ENCODE measurements around the gene KBTBD6.

The KBTBD6 gene

DNA sequence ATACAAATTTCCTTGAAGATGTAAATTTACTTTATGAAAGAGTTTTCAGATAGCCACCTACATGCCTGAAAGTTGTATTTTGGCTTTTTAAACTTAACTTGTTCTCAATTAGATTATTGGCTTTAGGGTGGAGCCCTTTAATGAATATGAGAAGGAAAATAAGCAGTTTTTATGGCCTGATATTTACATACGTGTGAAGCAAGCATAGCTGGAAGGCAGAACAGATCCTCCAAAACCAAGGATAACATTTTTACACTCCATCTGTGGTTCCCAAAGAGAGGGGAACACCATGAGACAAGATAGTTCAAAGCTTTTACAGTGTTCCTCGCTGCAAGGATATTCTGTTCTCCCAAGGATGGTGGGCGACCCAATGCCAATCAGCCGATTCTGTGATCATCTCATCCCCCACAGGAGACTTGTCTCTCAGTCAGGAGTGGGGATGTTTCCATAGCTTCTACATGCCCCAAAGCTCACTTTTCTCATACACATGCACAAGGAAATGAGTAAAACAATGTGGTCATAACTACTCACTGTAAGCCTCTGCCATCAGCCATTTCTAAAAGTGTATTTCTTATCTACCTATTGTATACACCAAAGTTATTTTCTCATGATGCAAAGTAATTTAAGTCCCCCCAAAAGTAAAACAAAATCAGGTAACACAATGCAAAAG lies 24.6 kb upstream of the KBTBD6 start:
- Histone ChIP-seq H3K27ac (replicated peaks; ENCODE audit: low read length) (no peak overlapping the region), H2BK15ac (ENCODE audit: low read length) (no peak overlapping the region), H2AK5ac (ENCODE audit: low read depth, low read length) (no peak overlapping the region), H3K14ac (ENCODE audit: low read length) (no peak overlapping the region), H3K27me3 (ENCODE audit: control insufficient read depth in 3 of 3, insufficient read depth in 3 of 3, low read depth in 1 of 3, low read length in 3 of 3) (no peaks in the 10 kb centered on the region), H2BK5ac (ENCODE audit: low read length) (no peak overlapping the region), H3K4me3 (ENCODE audit: low read length in 2 of 2) (no peak overlapping the region), H2AFZ (ENCODE audit: low read length) (no peak overlapping the region), H3K36me3 (replicated peaks in 1 of 2; ENCODE audit: control insufficient read depth in 2 of 2, insufficient read depth in 2 of 2, low read length in 2 of 2) (no peaks in the 10 kb centered on the region), H4K91ac (ENCODE audit: low read depth, low read length, poor library complexity) (no peak overlapping the region), H3K4ac (ENCODE audit: low read length) (no peak overlapping the region), H3K9me3 (replicated peaks in 1 of 2; ENCODE audit: control insufficient read depth in 2 of 2, insufficient read depth in 1 of 2, low read depth in 1 of 2, low read length in 2 of 2) (peaks cover 0 to 3% of the 10 kb centered on the region in 2 donors), H3K9ac (ENCODE audit: low read depth, low read length, poor library complexity) (no peak overlapping the region), H2BK120ac (ENCODE audit: low read depth, low read length) (no peak overlapping the region), H2BK12ac (ENCODE audit: low read length) (no peak overlapping the region), H3K4me1 (ENCODE audit: control insufficient read depth in 2 of 2, insufficient read depth in 1 of 2, low read depth in 1 of 2, low read length in 2 of 2) (no peaks in the 10 kb centered on the region), H4K8ac (ENCODE audit: low read depth, low read length) (no peak overlapping the region), H3K23ac (ENCODE audit: low read depth, low read length, poor library complexity) (no peak overlapping the region), H3K79me1 (ENCODE audit: low read depth, low read length) (no peaks in the 10 kb centered on the region), H3K18ac (ENCODE audit: low read length) (no peak overlapping the region), H3K4me2 (ENCODE audit: insufficient read depth, low read length, poor library complexity, severe bottlenecking) (no peak overlapping the region)
- no CpG with 5 or more reads among the region's 4 CpGs for WGBS, 2 donors (ENCODE audit: extremely low coverage in 2 of 2, insufficient read length in 2 of 2, insufficient replicate concordance in 1 of 2)
- no peak for DNase-seq (ENCODE audit: low spot score)

DNA sequence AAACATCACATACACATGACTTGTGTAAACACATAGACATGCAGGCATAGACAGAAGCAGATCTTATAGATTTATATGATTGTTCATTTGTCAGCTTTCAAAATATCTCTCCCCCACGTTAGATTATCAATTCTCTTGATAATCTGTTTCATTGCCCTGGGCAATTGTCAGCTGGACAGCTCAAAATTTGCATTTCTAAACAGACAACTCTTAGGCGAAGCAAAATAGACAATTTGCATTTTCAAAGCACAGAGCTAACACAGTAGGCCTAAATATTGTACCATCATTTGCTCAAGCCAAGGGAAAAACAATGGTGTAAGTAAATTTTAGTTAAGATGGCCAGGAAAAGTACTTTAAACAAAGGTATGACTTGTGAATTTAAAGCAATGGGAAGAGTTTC lies 24.0 kb upstream of the KBTBD6 start:
- Histone ChIP-seq H3K27ac (replicated peaks; ENCODE audit: low read length) (no peak overlapping the region), H3K23ac (ENCODE audit: low read depth, low read length, poor library complexity) (no peak overlapping the region), H2AFZ (ENCODE audit: low read length) (no peak overlapping the region), H3K4me3 (ENCODE audit: low read length in 2 of 2) (no peak overlapping the region), H3K36me3 (replicated peaks in 1 of 2; ENCODE audit: control insufficient read depth in 2 of 2, insufficient read depth in 2 of 2, low read length in 2 of 2) (no peaks in the 10 kb centered on the region), H2BK5ac (ENCODE audit: low read length) (no peak overlapping the region), H2BK12ac (ENCODE audit: low read length) (no peak overlapping the region), H3K18ac (ENCODE audit: low read length) (no peak overlapping the region), H3K4me2 (ENCODE audit: insufficient read depth, low read length, poor library complexity, severe bottlenecking) (no peak overlapping the region), H2BK120ac (ENCODE audit: low read depth, low read length) (no peak overlapping the region), H4K91ac (ENCODE audit: low read depth, low read length, poor library complexity) (no peak overlapping the region), H3K14ac (ENCODE audit: low read length) (no peak overlapping the region), H3K4me1 (ENCODE audit: control insufficient read depth in 2 of 2, insufficient read depth in 1 of 2, low read depth in 1 of 2, low read length in 2 of 2) (no peaks in the 10 kb centered on the region), H2AK5ac (ENCODE audit: low read depth, low read length) (no peak overlapping the region), H3K9me3 (replicated peaks in 1 of 2; ENCODE audit: control insufficient read depth in 2 of 2, insufficient read depth in 1 of 2, low read depth in 1 of 2, low read length in 2 of 2) (peaks cover 0 to 8% of the 10 kb centered on the region in 2 donors), H4K8ac (ENCODE audit: low read depth, low read length) (no peak overlapping the region), H3K79me1 (ENCODE audit: low read depth, low read length) (no peaks in the 10 kb centered on the region), H2BK15ac (ENCODE audit: low read length) (no peak overlapping the region), H3K27me3 (ENCODE audit: control insufficient read depth in 3 of 3, insufficient read depth in 3 of 3, low read depth in 1 of 3, low read length in 3 of 3) (no peaks in the 10 kb centered on the region), H3K9ac (ENCODE audit: low read depth, low read length, poor library complexity) (no peak overlapping the region), H3K4ac (ENCODE audit: low read length) (no peak overlapping the region)
- no peak for DNase-seq (ENCODE audit: low spot score)
- WGBS, 2 donors (ENCODE audit: extremely low coverage in 2 of 2, insufficient read length in 2 of 2, insufficient replicate concordance in 1 of 2), result no CpG with 5 or more reads among the region's 2 CpGs

DNA sequence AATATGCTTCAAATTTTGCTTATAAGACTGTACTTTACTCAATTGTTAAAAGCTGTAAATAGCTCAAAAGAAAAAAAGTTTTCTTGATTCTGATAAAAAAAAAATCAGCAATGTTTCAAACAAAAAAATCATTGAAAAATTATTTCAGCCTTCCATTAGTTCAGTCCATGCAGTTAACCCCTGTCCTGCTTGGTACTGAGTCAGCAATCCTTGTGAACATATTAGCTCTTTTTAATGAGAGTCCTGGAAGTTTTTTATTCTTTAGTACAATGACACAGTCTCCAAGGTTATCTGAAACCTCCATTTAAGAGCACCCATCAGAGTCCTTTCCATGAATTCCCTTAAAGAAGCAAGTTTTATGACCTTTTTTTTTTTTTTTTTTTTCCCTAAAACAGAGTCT lies 21.4 kb upstream of the KBTBD6 start:
- Histone ChIP-seq H3K79me1 (ENCODE audit: low read depth, low read length) (no peaks in the 10 kb centered on the region), H3K27me3 (ENCODE audit: control insufficient read depth in 3 of 3, insufficient read depth in 3 of 3, low read depth in 1 of 3, low read length in 3 of 3) (no peaks in the 10 kb centered on the region), H3K4ac (ENCODE audit: low read length) (no peak overlapping the region), H2BK12ac (ENCODE audit: low read length) (no peak overlapping the region), H3K36me3 (replicated peaks in 1 of 2; ENCODE audit: control insufficient read depth in 2 of 2, insufficient read depth in 2 of 2, low read length in 2 of 2) (peaks cover 2 to 5% of the 10 kb centered on the region in 2 donors), H2AFZ (ENCODE audit: low read length) (no peak overlapping the region), H2AK5ac (ENCODE audit: low read depth, low read length) (no peak overlapping the region), H2BK15ac (ENCODE audit: low read length) (no peak overlapping the region), H4K91ac (ENCODE audit: low read depth, low read length, poor library complexity) (no peak overlapping the region), H3K4me1 (ENCODE audit: control insufficient read depth in 2 of 2, insufficient read depth in 1 of 2, low read depth in 1 of 2, low read length in 2 of 2) (no peaks in the 10 kb centered on the region), H2BK120ac (ENCODE audit: low read depth, low read length) (no peak overlapping the region), H3K4me3 (ENCODE audit: low read length in 2 of 2) (no peak overlapping the region), H4K8ac (ENCODE audit: low read depth, low read length) (no peak overlapping the region), H3K14ac (ENCODE audit: low read length) (no peak overlapping the region), H2BK5ac (ENCODE audit: low read length) (no peak overlapping the region), H3K4me2 (ENCODE audit: insufficient read depth, low read length, poor library complexity, severe bottlenecking) (no peak overlapping the region), H3K18ac (ENCODE audit: low read length) (no peak overlapping the region), H3K9ac (ENCODE audit: low read depth, low read length, poor library complexity) (no peak overlapping the region), H3K9me3 (replicated peaks in 1 of 2; ENCODE audit: control insufficient read depth in 2 of 2, insufficient read depth in 1 of 2, low read depth in 1 of 2, low read length in 2 of 2) (peaks cover 7 to 23% of the 10 kb centered on the region in 2 donors), H3K23ac (ENCODE audit: low read depth, low read length, poor library complexity) (no peak overlapping the region), H3K27ac (replicated peaks; ENCODE audit: low read length) (no peak overlapping the region)
- DNase-seq (ENCODE audit: low spot score), result no peak

DNA sequence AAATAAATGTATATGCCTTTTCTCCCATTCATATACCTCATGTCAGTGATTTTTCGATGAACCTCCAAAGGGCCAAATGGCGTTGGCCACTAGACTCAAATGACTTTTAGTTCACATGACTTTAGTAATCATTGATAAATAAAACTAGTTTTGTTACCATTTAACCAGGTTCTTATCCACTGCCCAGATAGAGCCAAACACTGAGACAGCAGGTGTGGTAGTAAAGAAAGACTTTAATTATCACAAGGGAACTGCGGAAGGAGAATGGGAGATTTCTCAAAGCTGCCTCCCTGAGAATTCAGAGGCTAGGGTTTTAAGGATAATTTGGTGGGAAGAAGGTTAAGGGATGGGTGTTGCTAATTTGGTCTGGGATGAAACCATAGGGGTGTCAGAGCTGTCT lies 19.4 kb upstream of the KBTBD6 start:
- no peak overlapping the region for H2AFZ ChIP-seq (ENCODE audit: low read length)
- no peak for DNase-seq (ENCODE audit: low spot score)
- H3K4me1 ChIP-seq (ENCODE audit: control insufficient read depth in 2 of 2, insufficient read depth in 1 of 2, low read depth in 1 of 2, low read length in 2 of 2), result no peaks in the 10 kb centered on the region
- no peak overlapping the region for H2BK5ac ChIP-seq (ENCODE audit: low read length)
- no peak overlapping the region for H3K4ac ChIP-seq (ENCODE audit: low read length)
- H3K18ac ChIP-seq (ENCODE audit: low read length), result no peak overlapping the region
- H2BK15ac ChIP-seq (ENCODE audit: low read length), result no peak overlapping the region
- H3K27ac ChIP-seq (replicated peaks; ENCODE audit: low read length), result no peak overlapping the region
- no peak overlapping the region for H2AK5ac ChIP-seq (ENCODE audit: low read depth, low read length)
- H3K36me3 ChIP-seq (replicated peaks in 1 of 2; ENCODE audit: control insufficient read depth in 2 of 2, insufficient read depth in 2 of 2, low read length in 2 of 2), result peaks cover 3 to 5% of the 10 kb centered on the region in 2 donors
- H3K79me1 ChIP-seq (ENCODE audit: low read depth, low read length), result no peaks in the 10 kb centered on the region
- no peak overlapping the region for H4K8ac ChIP-seq (ENCODE audit: low read depth, low read length)
- H3K23ac ChIP-seq (ENCODE audit: low read depth, low read length, poor library complexity), result no peak overlapping the region
- no peak overlapping the region for H3K4me3 ChIP-seq (ENCODE audit: low read length in 2 of 2)
- no peaks in the 10 kb centered on the region for H3K27me3 ChIP-seq (ENCODE audit: control insufficient read depth in 3 of 3, insufficient read depth in 3 of 3, low read depth in 1 of 3, low read length in 3 of 3)
- WGBS, 2 donors (ENCODE audit: extremely low coverage in 2 of 2, insufficient read length in 2 of 2, insufficient replicate concordance in 1 of 2), result no CpG with 5 or more reads among the region's 3 CpGs
- H2BK12ac ChIP-seq (ENCODE audit: low read length), result no peak overlapping the region
- no peak overlapping the region for H3K4me2 ChIP-seq (ENCODE audit: insufficient read depth, low read length, poor library complexity, severe bottlenecking)
- H2BK120ac ChIP-seq (ENCODE audit: low read depth, low read length), result no peak overlapping the region
- H3K9ac ChIP-seq (ENCODE audit: low read depth, low read length, poor library complexity), result no peak overlapping the region
- no peak overlapping the region for H4K91ac ChIP-seq (ENCODE audit: low read depth, low read length, poor library complexity)
- H3K9me3 ChIP-seq (replicated peaks in 1 of 2; ENCODE audit: control insufficient read depth in 2 of 2, insufficient read depth in 1 of 2, low read depth in 1 of 2, low read length in 2 of 2), result peaks cover 12 to 43% of the 10 kb centered on the region in 2 donors
- H3K14ac ChIP-seq (ENCODE audit: low read length), result no peak overlapping the region
